Endometrial microvascular endothelial cells (primary cell): ENCODE data around the gene GIGYF2. TPM values are rescaled to one million over a fixed set of nuclear protein-coding genes. Genes with fewer than 3 reads are reported as not detected.

ENCODE experiments used
- in situ Hi-C: cut with HindIII; loops from 2 replicates; pipeline ENCODE4 v1.10.0; 2017; ENCODE audit warnings: low sequenced_read_pairs, low pct_unique_long_range_greater_than_20kb; ENCODE audit errors: inconsistent ontology term
- total RNA-seq: library from RNA; depleted of rRNA; stranded (reverse); fragments of >200 nt; gene quantifications from one replicate; pipeline ENCODE4 v1.2.3, GENCODE V29; 2015; ENCODE audit errors: inconsistent ontology term

The GIGYF2 gene, protein sequence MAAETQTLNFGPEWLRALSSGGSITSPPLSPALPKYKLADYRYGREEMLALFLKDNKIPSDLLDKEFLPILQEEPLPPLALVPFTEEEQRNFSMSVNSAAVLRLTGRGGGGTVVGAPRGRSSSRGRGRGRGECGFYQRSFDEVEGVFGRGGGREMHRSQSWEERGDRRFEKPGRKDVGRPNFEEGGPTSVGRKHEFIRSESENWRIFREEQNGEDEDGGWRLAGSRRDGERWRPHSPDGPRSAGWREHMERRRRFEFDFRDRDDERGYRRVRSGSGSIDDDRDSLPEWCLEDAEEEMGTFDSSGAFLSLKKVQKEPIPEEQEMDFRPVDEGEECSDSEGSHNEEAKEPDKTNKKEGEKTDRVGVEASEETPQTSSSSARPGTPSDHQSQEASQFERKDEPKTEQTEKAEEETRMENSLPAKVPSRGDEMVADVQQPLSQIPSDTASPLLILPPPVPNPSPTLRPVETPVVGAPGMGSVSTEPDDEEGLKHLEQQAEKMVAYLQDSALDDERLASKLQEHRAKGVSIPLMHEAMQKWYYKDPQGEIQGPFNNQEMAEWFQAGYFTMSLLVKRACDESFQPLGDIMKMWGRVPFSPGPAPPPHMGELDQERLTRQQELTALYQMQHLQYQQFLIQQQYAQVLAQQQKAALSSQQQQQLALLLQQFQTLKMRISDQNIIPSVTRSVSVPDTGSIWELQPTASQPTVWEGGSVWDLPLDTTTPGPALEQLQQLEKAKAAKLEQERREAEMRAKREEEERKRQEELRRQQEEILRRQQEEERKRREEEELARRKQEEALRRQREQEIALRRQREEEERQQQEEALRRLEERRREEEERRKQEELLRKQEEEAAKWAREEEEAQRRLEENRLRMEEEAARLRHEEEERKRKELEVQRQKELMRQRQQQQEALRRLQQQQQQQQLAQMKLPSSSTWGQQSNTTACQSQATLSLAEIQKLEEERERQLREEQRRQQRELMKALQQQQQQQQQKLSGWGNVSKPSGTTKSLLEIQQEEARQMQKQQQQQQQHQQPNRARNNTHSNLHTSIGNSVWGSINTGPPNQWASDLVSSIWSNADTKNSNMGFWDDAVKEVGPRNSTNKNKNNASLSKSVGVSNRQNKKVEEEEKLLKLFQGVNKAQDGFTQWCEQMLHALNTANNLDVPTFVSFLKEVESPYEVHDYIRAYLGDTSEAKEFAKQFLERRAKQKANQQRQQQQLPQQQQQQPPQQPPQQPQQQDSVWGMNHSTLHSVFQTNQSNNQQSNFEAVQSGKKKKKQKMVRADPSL (N-terminal part only)
- 41.4 TPM for total RNA-seq

DNA sequence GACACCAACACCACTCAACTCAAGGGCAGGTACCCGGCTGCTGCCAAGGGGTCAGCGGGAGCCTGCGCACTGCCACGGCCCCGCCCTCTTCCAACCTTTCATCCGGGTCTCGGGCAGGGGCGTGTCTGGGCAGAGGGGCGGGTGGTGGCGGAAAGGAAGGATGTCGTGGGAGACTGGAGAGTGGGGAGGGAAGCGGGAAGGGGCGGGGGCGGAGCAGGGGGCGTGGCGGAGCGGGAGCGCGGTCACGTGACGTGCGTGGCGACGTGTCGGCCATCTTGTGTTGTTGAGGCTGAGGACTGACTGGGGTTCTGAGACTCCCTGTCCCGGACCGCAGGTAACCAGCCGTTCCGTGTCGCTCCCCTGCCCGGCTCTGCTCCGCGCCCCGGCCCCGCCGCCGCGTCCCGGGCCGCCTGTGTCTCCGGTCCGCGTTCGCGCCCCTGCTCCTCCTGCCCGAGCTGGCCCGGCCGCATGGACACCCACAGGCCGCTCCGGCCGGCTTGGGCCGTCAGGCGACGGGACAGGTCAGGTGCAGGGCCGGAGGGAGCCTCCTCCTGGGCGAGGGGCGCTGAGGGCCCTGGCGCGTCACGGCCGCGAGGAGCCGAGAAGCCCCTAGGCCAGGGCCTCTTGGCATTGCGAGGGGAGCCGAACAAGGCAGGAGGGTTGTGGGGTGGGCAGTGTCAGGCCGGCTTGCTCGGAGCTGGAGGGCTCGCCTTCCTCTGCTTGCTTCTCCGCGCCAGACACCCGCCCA lies at the start of gene GIGYF2:
Gene GIGYF2, plus strand, starts transcription at position 273 of the 748 bp plus-strand sequence. CDS start 37,867 bp downstream, outside the sequence.
- in situ Hi-C loops, result no loop called here

DNA sequence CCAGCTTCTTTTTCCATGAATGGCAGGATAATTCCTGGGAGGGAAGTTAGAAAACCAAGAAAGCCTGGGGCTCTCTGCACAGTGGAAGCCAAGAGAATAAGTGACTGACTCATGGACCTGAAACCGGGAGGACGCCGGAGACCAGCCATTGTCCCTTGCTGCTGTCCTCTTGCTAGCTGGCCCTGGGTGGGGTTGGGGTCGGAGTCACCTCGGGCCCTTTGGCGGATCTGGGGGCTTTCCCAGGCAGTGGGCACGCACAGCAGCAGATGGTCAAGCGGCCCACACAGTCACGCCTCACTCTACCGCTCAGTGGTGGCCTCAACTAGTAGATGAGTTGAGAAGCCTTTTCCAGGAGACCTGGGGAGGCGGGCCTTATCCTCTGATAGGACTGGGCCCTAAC lies 48.1 kb upstream of the GIGYF2 start:
- in situ Hi-C loops, result no loop called here

DNA sequence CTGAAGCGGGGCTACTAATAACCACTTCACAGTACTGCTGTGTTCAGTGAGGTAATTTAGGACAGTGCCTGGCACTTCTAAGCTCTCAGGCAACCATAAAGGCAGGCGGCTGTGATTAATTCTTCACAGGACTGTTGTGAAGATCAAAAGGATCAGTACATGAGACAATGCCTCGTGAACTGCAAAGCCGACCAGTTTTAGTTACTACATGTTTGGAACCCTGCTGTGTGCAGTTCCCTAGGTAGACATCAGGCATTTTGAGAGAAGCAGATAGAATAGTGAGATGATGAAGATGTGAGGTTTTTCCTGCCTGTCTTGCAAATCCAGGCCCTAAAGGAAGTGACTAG lies 44.7 kb upstream of the GIGYF2 start:
- in situ Hi-C loops, result no loop called here

DNA sequence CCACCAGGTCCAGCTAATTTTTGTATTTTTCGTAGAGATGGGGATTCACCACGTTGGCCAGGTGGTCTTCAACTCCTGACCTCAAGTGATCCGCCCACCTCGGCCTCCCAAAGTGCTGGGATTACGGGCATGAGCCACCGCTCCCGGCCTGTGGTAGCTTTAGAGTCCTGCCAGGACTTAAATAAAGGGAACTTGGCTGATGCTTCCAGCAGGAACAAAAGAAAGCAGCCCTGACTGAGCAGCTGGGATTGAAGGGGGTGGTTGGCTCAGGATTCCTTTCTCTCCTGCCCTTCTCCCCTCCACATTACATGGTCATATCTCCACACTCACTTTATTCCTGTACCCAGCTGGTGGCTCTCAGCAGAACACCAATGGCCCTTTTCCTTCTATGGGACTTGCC lies 43.7 kb upstream of the GIGYF2 start:
- in situ Hi-C loops, result no loop called here

DNA sequence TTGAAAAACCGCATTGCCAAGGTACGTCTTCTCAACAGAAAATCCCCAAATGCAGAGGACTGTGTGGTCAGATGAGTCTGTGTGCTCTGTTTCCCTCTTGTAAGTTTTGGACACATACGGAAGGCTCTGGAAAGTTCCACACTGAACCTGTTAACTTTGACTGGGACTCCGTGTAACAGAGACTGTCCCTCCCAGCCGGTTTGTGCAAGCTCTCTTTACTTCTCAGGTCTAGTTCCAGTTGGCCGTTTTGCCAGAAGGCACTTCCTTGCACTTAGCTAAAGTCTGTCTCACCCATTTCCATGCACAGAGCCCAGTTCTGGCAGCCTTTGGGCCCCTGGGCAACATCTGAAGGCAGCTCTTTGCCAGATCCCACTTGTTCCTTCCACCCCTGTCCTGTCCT lies 41.7 kb upstream of the GIGYF2 start:
- in situ Hi-C loops, result no loop called here

DNA sequence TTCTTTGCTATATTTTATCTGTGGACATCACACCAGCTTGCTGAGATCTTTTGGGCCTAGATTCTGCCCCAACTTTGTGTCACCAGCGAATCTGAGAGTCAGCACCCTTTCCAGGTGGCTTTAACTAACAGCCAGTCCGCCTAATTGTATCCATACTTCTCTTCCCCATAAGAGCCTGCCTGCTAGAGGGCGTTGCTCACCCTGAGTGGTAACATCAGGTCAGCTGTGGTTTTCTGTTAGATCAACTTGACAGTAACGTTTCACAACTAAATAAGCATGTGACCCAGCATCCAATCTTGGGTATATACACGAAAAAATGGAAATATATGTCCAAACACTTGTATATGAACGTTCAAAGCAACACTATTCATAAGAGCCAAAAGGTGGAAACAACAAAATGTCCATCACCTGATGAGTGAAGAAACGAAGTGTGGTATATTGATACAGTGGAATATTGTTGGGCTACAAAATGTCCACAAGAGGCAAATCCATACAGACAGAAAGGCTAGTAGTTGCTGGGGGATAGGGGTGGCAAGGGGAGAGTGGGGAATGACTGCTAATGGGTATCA lies 38.8 kb upstream of the GIGYF2 start:
- in situ Hi-C loops, result no loop called here

DNA sequence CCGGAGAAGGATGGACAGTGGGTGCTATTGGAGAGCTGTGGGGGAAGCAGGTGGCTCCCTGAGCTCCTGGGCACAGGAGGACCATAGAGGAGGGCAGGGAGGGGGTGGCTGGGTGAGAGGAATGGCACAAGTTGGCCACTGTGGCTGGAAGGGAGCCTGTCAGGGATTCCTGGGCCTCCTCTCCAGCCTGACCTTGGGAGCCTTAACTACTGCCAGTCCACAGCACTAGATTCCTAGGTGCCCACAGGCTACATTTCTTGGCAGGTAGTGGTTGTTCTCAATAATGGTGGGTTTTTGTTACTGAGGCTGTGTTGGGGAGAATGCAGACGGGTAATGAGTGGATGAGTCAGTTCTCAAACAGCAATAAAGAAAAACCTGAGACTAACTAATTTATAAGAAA lies 37.8 kb upstream of the GIGYF2 start:
- in situ Hi-C loops, result no loop called here

DNA sequence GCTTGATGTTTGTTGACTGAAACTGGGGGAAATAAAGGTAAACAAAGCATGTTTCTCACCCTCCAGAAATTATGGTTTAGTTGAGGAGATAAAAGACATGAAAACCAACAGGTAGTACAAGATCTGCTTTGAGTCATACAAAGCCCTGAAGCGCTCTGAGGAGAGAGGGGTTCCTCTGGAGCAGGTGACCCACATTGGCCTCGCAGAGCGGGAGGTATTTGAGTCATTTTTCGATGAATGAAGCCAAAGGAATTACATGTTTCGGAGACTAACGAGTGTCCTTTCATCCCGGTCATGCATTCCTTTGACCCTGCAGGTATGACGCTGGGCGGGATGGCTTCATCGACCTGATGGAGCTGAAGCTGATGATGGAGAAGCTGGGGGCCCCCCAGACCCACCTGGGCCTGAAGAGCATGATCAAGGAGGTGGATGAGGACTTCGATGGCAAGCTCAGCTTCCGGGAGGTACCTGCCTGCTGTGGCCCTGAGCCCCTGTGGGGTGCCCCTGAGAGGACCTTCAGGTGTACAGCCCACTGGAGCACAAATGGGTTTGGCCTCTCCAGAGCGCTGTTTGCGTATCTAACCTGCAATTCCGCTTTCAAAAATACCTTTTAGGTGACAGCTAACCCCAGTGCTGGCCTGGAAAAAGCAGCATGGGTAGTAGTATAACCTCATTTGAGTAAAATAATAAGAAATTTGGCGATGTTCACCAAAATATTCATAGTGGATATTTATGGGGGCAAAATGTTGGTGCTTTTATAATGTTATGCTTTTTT lies 34.5 kb upstream of the GIGYF2 start:
- in situ Hi-C loops, result no loop called here

DNA sequence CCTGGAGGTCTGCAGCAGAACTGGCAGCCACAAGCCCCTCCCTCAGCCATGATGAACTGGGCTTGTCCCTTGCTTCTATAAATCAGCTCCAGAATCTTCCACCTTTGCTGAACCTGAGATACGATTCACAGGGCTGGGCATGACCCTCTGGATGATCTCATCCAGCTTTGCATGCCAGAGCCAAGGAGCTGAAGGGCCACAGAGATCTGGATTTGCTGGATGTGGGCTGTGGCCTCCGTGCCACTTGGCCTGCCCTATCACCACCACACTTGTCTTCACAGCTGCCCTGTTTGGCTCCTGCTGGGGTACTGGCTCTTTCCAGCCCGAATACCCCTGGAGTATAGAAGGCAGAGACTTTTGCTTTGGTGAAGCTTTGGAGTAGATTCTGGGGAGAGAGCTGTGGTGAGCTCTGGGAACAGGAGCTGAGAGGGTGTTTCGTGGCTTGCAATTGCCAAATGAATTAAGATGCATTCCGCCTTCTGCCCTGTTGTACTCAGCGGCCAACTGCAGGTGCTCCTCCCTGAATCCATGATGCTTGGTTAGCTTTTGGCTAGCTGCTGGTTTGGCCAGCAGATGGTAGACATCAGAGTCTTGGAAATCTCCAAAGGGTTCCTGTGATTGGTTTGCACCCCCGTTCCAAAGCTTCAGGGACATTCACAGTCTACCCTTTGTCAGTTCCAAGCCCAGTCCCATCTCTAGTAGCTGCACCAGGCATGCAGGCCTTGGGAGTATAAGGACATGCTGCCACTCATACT lies 30.9 kb upstream of the GIGYF2 start:
- in situ Hi-C loops, result no loop called here

DNA sequence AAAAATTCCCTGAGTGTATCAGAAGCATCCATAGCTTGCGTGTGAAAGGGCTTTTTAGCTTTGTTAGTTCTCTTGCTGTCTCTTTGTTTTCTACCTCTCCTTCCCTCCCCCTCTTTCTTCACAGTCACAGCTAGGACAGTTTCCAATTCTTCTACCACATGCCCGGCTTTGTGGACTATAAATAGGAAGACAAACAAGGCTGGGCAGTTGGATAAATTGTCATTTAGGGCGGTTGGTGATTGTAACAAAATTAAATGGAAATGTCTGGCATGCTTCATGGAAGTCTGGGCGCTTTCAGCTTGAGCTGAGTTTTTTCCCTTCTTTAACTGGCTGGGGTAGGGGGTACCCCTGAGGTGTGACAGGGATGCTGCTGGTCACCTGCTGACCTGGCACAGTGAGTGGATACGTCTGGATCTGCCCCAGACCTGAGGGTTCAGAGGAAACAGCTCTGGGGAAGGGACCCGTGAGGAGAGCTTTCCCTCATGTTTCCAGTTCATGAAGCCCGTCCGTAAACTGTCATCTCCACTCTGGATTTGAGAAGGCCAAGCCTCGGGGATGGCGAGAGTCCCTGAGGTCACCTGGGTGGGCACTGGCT lies 29.0 kb upstream of the GIGYF2 start:
- in situ Hi-C loops, result no loop called here

DNA sequence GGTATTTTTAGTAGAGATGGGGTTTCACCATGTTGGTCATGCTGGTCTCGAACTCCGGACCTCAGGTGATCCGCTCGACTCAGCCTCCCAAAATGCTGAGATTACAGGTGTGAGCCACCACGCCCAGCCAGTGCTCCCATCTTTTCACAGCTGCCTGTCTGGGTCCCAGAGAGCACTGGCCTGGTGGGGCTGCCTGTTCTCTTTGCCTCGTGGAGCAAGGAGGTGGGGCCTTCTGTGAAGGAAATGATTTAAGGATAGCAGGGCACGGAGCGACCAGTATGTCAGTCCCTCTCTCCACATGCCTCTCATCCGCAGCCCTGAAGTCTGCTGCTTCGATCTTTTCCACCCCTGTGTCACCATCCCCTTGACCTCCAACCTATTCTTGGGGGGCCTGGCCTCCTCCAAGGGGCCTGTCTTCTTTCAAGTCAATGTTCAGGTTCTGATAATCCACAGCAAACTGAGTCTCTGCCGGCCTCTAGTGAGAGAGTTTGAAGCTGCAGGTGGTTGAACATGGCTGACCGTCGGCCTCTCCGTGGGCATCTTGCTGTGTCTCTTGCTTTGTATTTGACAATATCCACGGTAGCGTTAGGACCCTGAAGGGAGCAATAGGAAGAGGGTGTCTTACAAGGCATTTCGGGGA lies 28.2 kb upstream of the GIGYF2 start:
- in situ Hi-C loops, result no loop called here

DNA sequence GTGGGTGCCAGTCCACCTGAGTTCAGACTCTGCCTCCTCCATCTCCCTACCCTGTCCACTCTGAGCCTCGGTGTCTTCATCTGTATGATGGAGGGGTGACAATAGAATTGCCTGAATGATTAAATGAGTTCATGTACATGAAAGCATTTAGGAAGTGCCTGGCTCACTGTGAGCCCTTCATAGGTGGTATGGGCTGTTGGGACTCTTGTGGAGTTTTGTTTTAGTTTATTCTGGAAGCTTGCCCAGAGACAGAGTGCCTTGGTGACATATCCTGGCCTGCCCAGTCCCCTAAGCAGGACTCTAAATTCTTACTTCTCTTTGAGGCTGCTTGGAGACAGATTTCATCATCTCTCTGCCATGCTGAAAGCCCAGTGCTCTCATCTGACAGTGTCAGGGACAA lies 24.5 kb upstream of the GIGYF2 start:
- in situ Hi-C loops, result no loop called here

DNA sequence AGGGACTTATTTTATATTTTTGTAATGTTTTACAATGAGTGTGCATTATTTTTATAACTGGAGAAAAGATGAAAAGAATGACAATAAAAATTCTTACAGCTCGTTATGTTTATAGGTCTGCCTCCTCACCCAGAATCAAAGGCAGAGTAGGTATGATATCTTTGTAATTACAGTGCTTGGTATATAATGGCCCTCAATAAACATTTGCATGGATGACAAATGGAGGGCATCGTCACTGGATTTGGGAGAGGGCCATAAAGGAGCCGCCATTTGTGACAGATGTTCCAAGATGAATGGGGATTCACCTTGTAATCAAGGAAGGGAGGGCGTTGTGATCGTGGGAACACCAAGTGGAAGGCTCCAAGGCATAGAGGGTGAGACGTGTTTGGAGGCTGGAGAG lies 22.6 kb upstream of the GIGYF2 start:
- in situ Hi-C loops, result no loop called here

DNA sequence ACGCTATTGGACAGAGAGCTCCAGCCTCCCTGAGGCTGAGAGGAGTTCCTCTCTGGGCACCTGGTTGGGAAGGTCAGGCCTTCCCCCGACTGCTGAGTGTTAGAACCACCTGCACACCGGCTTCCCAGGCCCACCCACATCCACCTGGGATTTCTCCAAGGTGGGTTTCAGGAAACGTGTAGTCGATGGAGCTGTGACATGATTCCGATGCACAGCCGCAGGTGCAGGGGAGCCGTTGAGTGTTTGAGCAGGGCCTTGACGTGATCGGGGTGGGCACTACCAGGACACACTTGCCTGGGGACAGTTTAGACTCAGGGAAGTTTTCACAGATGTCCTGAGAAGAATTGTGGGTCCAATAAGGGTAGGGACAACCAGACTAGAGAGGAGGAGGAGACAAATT lies 21.8 kb upstream of the GIGYF2 start:
- in situ Hi-C loops, result no loop called here

DNA sequence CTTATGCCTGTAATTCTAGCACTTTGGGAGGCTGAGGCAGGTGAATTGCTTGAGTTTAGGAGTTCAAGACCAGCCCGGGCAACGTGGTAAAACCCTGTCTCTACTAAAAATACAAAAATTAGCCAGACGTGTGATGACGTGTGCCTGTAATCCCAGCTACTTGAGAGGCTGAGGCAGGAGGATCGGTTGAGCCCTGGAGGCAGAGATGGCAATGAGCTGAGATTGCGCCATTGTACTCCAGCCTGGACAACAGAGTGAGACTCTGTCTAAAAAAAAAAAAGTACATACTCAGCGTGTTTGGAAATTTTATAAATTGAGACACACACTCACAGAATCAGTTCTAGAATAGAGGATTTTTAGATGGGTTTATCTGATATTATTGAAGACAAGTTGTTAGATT lies 17.1 kb upstream of the GIGYF2 start:
- in situ Hi-C loops, result no loop called here

DNA sequence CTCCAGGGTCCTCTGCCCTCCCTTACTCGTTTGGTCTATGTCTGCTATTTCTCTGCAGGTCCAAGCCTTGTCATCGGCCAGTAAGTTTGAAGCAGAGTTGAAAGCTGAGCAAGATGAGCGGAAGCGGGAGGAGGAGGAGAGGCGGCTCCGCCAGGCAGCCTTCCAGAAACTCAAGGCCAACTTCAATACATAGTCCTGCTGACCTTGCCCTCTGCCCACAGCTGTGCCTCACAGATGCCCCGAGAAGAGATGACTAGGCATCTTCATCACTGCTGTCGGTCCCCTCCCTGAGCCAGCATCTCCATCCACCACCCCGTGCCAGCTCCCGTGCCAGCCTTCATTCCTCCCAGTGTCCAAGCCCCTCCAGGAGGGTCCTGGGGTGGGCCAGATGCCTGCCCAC lies 15.6 kb upstream of the GIGYF2 start:
- in situ Hi-C loops, result no loop called here
